ENCODE data around the gene ARAP2.
"Not testable (repeated sequence)": the region's sequence is repeated elsewhere in the genome, so short reads cannot be mapped to it uniquely, and the experiment has no call there.

DNA sequence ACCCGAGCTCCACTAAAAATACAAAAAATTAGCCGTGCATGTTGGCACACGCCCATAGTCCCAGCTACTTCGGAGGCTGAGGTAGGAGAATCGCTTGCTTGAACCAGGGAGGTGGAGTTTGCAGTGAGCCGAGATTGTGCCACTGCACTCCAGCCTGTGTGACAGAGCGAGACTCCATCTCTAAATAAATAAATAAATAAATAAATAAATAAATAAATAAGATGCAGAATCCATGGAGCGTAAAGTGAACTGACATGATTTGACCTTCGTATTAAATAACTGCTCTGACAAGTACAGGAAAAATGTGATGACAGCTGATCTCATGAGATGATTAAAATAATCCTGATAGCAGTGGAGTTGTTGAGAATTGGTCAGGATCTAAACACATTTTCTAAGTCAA is 62.0 kb downstream of the ARAP2 start:
- TF ChIP-seq, protein P1, sequence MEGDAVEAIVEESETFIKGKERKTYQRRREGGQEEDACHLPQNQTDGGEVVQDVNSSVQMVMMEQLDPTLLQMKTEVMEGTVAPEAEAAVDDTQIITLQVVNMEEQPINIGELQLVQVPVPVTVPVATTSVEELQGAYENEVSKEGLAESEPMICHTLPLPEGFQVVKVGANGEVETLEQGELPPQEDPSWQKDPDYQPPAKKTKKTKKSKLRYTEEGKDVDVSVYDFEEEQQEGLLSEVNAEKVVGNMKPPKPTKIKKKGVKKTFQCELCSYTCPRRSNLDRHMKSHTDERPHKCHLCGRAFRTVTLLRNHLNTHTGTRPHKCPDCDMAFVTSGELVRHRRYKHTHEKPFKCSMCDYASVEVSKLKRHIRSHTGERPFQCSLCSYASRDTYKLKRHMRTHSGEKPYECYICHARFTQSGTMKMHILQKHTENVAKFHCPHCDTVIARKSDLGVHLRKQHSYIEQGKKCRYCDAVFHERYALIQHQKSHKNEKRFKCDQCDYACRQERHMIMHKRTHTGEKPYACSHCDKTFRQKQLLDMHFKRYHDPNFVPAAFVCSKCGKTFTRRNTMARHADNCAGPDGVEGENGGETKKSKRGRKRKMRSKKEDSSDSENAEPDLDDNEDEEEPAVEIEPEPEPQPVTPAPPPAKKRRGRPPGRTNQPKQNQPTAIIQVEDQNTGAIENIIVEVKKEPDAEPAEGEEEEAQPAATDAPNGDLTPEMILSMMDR (IDR thresholded peaks at IDR 0.05; ENCODE audit: low read length), result not testable (repeated sequence)
- not testable (repeated sequence) for TF ChIP-seq EZH2 (IDR thresholded peaks at IDR 0.05; ENCODE audit: borderline replicate concordance, low read length)
